Natural killer cell (primary cell): ENCODE measurements around the gene PANX2. TPM values are rescaled to one million over a fixed set of nuclear protein-coding genes. Genes with fewer than 3 reads are reported as not detected.
A peak's percentile ranks its signal among the peaks of the same experiment; 100 is the strongest.

ENCODE experiments used
- ATAC-seq, 3 donors: fragments of 150-1000 bp in 2 of 3; fragments of 200-7000 bp in 1 of 3; cut with Tn5 transposase; 1 replicate in 1 of 3; 2 replicates in 2 of 3; pipeline ENCODE4 v1.10.0; 2021; ENCODE audit warnings: mild to moderate bottlenecking in 2 of 3, moderate library complexity in 2 of 3
- DNase-seq, 2 donors: peaks; one replicate each; pipeline versions ENCODE4 v3.0.0 to v3.0.0-alpha.2; 2013 to 2021; ENCODE audit warnings: mixed read lengths in 1 of 2
- H3K27ac ChIP-seq: one replicate; pipeline ENCODE4 v1.5.1; 2013; ENCODE audit warnings: mild to moderate bottlenecking, low read length
- H3K27me3 ChIP-seq: one replicate; pipeline ENCODE4 v1.6.1; 2013; ENCODE audit warnings: low read length; ENCODE audit not compliant: control insufficient read depth, insufficient read depth
- H3K36me3 ChIP-seq: one replicate; pipeline ENCODE4 v1.6.1; 2013; ENCODE audit warnings: low read length; ENCODE audit not compliant: control insufficient read depth, insufficient read depth
- H3K4me1 ChIP-seq: one replicate; pipeline ENCODE4 v1.6.1; 2013; ENCODE audit warnings: low read length; ENCODE audit not compliant: control insufficient read depth, insufficient read depth
- H3K4me3 ChIP-seq: one replicate; pipeline ENCODE4 v1.5.1; 2013; ENCODE audit warnings: low read length
- H3K9me3 ChIP-seq: one replicate; pipeline ENCODE4 v1.6.1; 2013; ENCODE audit warnings: low read length; ENCODE audit not compliant: control insufficient read depth, insufficient read depth
- H3K27ac Mint-ChIP-seq, 2 donors: one replicate each; pipeline ENCODE4 v1.8.0; 2022; ENCODE audit warnings: mild to moderate bottlenecking in 2 of 2, mixed read lengths in 2 of 2, moderate library complexity in 1 of 2
- H3K27me3 Mint-ChIP-seq, 2 donors: one replicate each; pipeline ENCODE4 v1.8.0; 2022; ENCODE audit warnings: low read depth in 2 of 2, mixed read lengths in 2 of 2
- H3K36me3 Mint-ChIP-seq: one replicate; pipeline ENCODE4 v1.8.0; 2022; ENCODE audit warnings: mixed read lengths
- H3K4me1 Mint-ChIP-seq, 2 donors: one replicate each; pipeline ENCODE4 v1.8.0; 2022; ENCODE audit warnings: mixed read lengths in 2 of 2
- H3K4me3 Mint-ChIP-seq: one replicate; pipeline ENCODE4 v1.8.0; 2022; ENCODE audit warnings: mild to moderate bottlenecking, moderate library complexity, mixed read lengths
- H3K9me3 Mint-ChIP-seq, 2 donors: one replicate each; pipeline ENCODE4 v1.8.0; 2022; ENCODE audit warnings: mixed read lengths in 2 of 2
- WGBS: methylation state at CpG from one replicate; pipeline ENCODE4 v1.1.7; 2013; ENCODE audit warnings: missing lambda C conversion rate; ENCODE audit not compliant: insufficient coverage; 5-methylcytosine and 5-hydroxymethylcytosine counted together
- intact Hi-C: fragments of 100-400 bp; cut with micrococcal nuclease; formaldehyde crosslinking; loops from one replicate; pipeline ENCODE4 v1.14.2; 2022
- total RNA-seq, 4 donors: library from RNA; stranded (reverse); fragments of 120-200 nt in 1 of 4; gene quantifications; one replicate each; pipeline versions ENCODE4 v1.2.3 to v1.2.4, GENCODE V29; 2013 to 2022
- TF ChIP-seq, protein P1 (sequence below): fragments of 200-600 bp; IDR thresholded peaks from one replicate; pipeline ENCODE4 v1.8.0; 2022; ENCODE audit warnings: antibody characterized with exemption

PANX2 gene
- total RNA-seq, 3 donors from 2014 or later (not counting 1 experiment from before 2014, with no cell fraction given), result 0.16 to 3.4 (median 0.27) TPM

DNA sequence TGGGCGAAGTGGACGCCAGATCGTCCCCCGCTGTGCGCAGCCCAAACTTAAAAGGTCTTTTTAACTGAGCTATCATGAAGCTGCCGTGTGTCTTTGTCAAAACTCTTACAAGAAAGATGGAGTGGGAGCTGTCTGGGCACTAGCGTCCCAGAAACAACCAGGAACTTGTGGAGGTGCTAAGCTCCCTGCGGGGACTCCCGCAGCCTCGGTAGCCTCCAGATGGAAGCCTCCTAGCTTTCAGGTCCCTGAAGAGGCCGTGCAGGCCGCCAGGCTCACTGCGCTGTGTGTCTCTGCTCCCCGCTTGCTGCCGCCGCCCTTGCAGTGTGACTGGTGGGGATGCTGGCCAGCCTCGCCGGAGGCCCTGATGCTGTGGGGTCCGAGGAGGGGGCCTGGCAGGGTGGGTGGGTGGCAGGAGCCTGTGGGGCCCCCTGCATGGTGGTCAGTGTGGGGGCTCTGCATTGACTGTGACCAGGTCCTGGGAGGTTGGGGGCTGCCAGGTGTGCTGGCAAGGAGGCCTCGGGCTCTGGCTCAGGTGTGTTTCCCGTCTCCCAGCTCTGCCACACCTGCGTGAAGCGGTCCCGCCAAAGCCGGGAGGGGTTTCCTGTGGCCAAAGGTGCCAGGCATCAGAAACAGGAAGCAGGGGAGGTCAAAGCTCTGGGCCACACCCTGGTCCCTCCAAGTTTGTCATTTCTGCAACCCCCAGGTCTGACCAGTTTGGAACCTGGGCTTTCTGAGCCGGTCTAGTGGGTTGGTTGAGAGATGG, 16.4 kb downstream of the PANX2 start:
- peak in 1 of 2 donors; percentile 57 for DNase-seq
- H3K4me3 Mint-ChIP-seq, result peak overlapping the region; percentile 91
- ATAC-seq, result peak in 1 of 3 donors; percentile 2
- TF ChIP-seq, protein P1, sequence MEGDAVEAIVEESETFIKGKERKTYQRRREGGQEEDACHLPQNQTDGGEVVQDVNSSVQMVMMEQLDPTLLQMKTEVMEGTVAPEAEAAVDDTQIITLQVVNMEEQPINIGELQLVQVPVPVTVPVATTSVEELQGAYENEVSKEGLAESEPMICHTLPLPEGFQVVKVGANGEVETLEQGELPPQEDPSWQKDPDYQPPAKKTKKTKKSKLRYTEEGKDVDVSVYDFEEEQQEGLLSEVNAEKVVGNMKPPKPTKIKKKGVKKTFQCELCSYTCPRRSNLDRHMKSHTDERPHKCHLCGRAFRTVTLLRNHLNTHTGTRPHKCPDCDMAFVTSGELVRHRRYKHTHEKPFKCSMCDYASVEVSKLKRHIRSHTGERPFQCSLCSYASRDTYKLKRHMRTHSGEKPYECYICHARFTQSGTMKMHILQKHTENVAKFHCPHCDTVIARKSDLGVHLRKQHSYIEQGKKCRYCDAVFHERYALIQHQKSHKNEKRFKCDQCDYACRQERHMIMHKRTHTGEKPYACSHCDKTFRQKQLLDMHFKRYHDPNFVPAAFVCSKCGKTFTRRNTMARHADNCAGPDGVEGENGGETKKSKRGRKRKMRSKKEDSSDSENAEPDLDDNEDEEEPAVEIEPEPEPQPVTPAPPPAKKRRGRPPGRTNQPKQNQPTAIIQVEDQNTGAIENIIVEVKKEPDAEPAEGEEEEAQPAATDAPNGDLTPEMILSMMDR, result no peak
- peaks cover 30 to 51% of the 10 kb centered on the region in 2 donors for H3K4me1 Mint-ChIP-seq
- H3K9me3 Mint-ChIP-seq, result no peaks in the 10 kb centered on the region
- Histone ChIP-seq H3K27ac (peak overlapping the region; percentile 80), H3K4me3 (peak overlapping the region; percentile 49), H3K4me1 (peaks cover 77% of the 10 kb centered on the region), H3K9me3 (no peaks in the 10 kb centered on the region), H3K36me3 (no peaks in the 10 kb centered on the region), H3K27me3 (no peaks in the 10 kb centered on the region)
- peak overlapping the region; percentile 90 to 91 for H3K27ac Mint-ChIP-seq
- intact Hi-C loops, result no loop called here
- peaks cover 0 to 2% of the 10 kb centered on the region in 2 donors for H3K27me3 Mint-ChIP-seq
- no peaks in the 10 kb centered on the region for H3K36me3 Mint-ChIP-seq
- 22% methylated on average over 26 of the region's 26 CpGs for WGBS

DNA sequence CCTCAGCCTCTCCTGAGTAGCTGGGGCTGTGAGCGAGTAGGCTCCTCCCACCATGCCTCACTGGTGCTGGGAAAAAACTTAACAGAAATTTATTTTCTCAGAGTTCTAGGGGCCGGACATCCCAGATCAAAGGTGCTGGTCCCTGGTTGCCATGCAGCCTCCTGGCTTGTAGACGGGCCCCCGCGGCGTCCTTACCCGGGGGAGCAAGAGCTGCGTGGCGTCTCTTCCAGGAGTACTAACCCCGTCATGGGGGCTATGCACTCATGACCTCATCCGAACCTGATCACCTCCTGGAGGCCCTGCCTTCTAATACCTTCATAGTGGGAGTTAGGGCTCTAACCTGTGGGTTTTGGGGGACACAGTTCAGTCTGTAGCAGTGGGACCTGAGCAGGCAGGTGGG, 17.8 kb downstream of the PANX2 start:
- TF ChIP-seq, protein P1, result no peak
- ATAC-seq (no peak), DNase-seq (no peak)
- intact Hi-C loops, result no loop called here
- Mint-ChIP-seq H3K9me3 (no peaks in the 10 kb centered on the region), H3K27me3 (peaks cover 0 to 2% of the 10 kb centered on the region in 2 donors), H3K4me3 (peak overlapping the region; percentile 40), H3K36me3 (no peaks in the 10 kb centered on the region), H3K27ac (peak overlapping the region; percentile 90 to 91), H3K4me1 (peaks cover 40 to 62% of the 10 kb centered on the region in 2 donors)
- 96% methylated on average over 11 of the region's 11 CpGs for WGBS
- H3K4me3 ChIP-seq, result no peak overlapping the region
- H3K27ac ChIP-seq, result peak overlapping the region; percentile 98
- peaks cover 90% of the 10 kb centered on the region for H3K4me1 ChIP-seq
- H3K27me3 ChIP-seq, result no peaks in the 10 kb centered on the region
- no peaks in the 10 kb centered on the region for H3K36me3 ChIP-seq
- H3K9me3 ChIP-seq, result no peaks in the 10 kb centered on the region

DNA sequence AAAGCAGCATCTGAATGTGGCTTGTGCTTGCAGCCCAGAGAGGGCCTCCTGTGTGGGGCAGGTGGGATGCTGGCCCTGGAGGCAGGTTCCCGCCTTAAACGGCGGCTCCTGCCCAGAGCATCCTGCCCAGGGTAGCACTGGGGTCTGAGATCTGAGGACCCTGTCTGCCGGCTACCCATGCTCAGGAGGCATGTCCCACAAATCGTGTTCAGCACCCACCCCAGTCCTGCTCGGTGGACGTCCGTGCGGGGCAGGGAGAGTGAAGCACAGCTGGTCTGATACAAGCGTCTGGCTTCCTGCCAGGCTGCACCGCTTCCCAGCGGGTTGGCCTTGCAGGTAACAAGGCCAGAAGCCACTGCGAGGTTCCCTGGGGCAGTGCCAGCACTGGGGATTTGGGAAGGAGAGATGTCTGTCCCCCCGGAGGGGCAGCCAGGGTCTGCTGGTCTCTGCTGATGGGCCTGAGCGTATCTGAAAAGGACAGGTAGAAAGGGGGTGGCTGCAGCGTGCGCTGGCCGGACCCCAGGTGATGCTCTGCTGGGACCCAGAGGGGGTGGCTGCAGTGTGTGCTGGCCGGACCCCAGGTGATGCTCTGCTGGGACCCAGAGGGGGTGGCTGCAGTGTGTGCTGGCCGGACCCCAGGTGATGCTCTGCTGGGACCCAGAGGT, 18.8 kb downstream of the PANX2 start:
- Histone ChIP-seq H3K36me3 (peaks cover 10% of the 10 kb centered on the region), H3K9me3 (no peaks in the 10 kb centered on the region), H3K4me1 (peaks cover 89% of the 10 kb centered on the region), H3K27ac (peak overlapping the region; percentile 98), H3K4me3 (no peak overlapping the region), H3K27me3 (no peaks in the 10 kb centered on the region)
- WGBS, result 71% methylated on average over 20 of the region's 20 CpGs
- H3K36me3 Mint-ChIP-seq, result no peaks in the 10 kb centered on the region
- peaks cover 40 to 58% of the 10 kb centered on the region in 2 donors for H3K4me1 Mint-ChIP-seq
- ATAC-seq, result no peak
- H3K27ac Mint-ChIP-seq, result peak overlapping the region; percentile 94 to 99
- H3K27me3 Mint-ChIP-seq, result no peaks in the 10 kb centered on the region
- no peak for DNase-seq
- peak overlapping the region; percentile 96 for H3K4me3 Mint-ChIP-seq
- intact Hi-C loops, result no loop called here
- no peaks in the 10 kb centered on the region for H3K9me3 Mint-ChIP-seq
- TF ChIP-seq, protein P1, result no peak
